Stimulated activated naive B cell treated with anti-CD40 and anti-IgM and Interleukin-4, amounts not matched to agents 10 μg/mL and 1 μg/mL and 100 μg/mL, for 72 hours (primary cell): Measurements from ENCODE around the gene ZNF143.
A peak's percentile ranks its signal among the peaks of the same experiment; 100 is the strongest.
"Not testable (repeated sequence)": the region's sequence is repeated elsewhere in the genome, so short reads cannot be mapped to it uniquely, and the experiment has no call there.

Source experiments
- ATAC-seq, 2 donors: fragments of 150-1000 bp; cut with Tn5 transposase; replicated peaks; 2 replicates each; pipeline ENCODE4 v1.10.0; 2021; ENCODE audit warnings: moderate library complexity in 1 of 2
- DNase-seq: peaks from one replicate; pipeline ENCODE4 v3.0.0; 2021
- H3K27ac Mint-ChIP-seq: one replicate; pipeline ENCODE4 v1.8.0; 2022; ENCODE audit warnings: mild to moderate bottlenecking, mixed read lengths
- H3K27me3 Mint-ChIP-seq, 2 donors: one replicate each; pipeline ENCODE4 v1.8.0; 2022; ENCODE audit warnings: mixed read lengths in 2 of 2
- H3K36me3 Mint-ChIP-seq, 2 donors: one replicate each; pipeline ENCODE4 v1.8.0; 2022; ENCODE audit warnings: mixed read lengths in 2 of 2, mild to moderate bottlenecking in 1 of 2
- H3K4me1 Mint-ChIP-seq, 2 donors: one replicate each; pipeline ENCODE4 v1.8.0; 2022; ENCODE audit warnings: mixed read lengths in 2 of 2, mild to moderate bottlenecking in 1 of 2
- H3K4me3 Mint-ChIP-seq, 2 donors: one replicate each; pipeline ENCODE4 v1.8.0; 2022; ENCODE audit warnings: mild to moderate bottlenecking in 2 of 2, mixed read lengths in 2 of 2, moderate library complexity in 1 of 2
- H3K9me3 Mint-ChIP-seq, 2 donors: one replicate each; pipeline ENCODE4 v1.8.0; 2022; ENCODE audit warnings: mixed read lengths in 2 of 2, mild to moderate bottlenecking in 1 of 2

Gene ZNF143

DNA sequence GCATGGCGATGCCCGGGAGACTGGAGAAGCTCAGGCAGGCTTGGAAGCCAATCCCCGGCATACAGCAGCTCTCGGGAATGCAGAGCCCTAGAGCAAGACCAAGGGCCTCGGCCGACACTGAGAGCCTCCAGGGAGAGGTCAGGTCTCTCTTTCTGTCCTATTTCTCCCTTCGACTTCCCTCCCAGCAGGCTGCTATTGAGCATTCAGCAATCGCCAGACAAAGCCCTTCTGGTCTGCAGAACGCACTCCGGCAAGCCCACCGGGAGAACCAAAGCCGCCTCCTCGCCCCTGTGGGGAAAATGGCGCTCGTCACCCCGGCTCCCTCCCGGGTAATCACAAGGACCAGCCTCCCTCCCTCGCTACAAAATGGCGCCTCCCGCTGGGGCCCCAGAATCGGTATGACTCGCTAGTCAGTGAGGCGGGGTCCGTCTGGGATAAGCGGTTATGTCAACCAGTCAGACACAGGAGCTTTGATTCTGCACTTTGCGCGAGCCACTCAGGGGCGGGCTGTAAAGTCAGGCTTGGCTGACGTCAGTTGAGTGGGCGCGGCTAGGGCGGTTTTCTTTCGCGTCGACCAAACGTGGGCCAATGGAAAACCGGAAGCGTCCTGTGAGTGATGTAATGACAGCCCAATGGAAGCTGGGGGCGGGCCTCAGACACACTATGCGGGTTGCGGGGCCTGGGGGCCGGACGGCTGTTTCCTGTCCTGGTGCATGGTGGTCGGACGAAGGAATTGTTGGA is at the start of gene ZNF143:
ZNF143 (plus strand) TSS at position 691 of the 741 bp plus-strand sequence. CDS start 10,297 bp downstream, outside the sequence.
- DNase-seq (peak; percentile 100), ATAC-seq (peak; percentile 87 to 89)
- Mint-ChIP-seq H3K27ac (peak within 1 kb of the TSS; percentile 99), H3K9me3 (peaks cover 4% of the 10 kb centered on the region in 2 donors), H3K27me3 (no peaks in the 10 kb centered on the region), H3K4me1 (peaks cover 12 to 22% of the 10 kb centered on the region in 2 donors), H3K36me3 (peaks cover 13 to 29% of the 10 kb centered on the region in 2 donors), H3K4me3 (peak within 1 kb of the TSS; percentile 98)

DNA sequence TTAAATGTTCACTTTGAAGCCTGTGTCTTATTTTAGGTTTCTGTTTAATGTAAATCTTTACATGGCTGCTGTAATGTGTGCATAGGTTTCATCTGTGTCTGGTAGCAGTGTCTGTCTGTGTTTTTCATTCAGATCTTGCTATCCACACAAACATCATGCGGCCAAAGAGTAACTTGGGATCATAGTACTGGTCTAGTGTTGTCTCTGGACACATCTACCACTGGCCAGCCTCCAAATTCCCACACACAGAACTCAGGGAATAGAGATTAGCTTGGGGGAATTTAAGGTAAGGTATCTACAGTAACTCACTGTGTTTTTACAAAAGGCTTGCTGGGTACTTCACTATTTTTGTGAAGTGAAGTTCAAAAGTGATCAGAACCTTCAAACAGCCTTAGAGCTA is 32.1 kb upstream of the ZNF143 start:
- no peak overlapping the region for H3K27ac Mint-ChIP-seq
- DNase-seq (no peak), ATAC-seq (no peak)
- H3K4me1 Mint-ChIP-seq, result no peaks in the 10 kb centered on the region
- no peak overlapping the region for H3K4me3 Mint-ChIP-seq
- no peaks in the 10 kb centered on the region for H3K27me3 Mint-ChIP-seq
- H3K36me3 Mint-ChIP-seq, result peaks cover 18 to 31% of the 10 kb centered on the region in 2 donors
- no peaks in the 10 kb centered on the region for H3K9me3 Mint-ChIP-seq

DNA sequence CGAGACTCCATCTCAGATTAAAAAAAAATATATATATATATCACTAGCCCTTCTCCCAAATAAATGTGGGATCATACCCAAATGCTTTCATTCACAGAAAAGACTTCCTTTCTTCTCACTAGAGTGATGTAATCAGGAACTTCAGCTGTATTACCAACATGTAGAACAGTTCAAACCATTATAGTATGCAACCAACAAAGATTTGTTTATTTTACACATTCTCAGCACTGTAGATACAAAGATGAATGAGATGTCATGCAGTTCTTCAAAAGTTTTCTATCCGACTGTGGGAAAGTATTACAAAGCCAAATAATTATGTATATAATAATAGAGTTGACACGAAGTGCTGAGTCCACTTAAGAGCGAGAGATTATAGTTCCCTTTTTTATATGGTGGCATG is 22.2 kb upstream of the ZNF143 start:
- no peaks in the 10 kb centered on the region for H3K27me3 Mint-ChIP-seq
- no peaks in the 10 kb centered on the region for H3K9me3 Mint-ChIP-seq
- no peaks in the 10 kb centered on the region for H3K4me1 Mint-ChIP-seq
- peaks cover 31 to 50% of the 10 kb centered on the region in 2 donors for H3K36me3 Mint-ChIP-seq
- H3K27ac Mint-ChIP-seq, result no peak overlapping the region
- DNase-seq (no peak), ATAC-seq (no peak)
- no peak overlapping the region for H3K4me3 Mint-ChIP-seq

DNA sequence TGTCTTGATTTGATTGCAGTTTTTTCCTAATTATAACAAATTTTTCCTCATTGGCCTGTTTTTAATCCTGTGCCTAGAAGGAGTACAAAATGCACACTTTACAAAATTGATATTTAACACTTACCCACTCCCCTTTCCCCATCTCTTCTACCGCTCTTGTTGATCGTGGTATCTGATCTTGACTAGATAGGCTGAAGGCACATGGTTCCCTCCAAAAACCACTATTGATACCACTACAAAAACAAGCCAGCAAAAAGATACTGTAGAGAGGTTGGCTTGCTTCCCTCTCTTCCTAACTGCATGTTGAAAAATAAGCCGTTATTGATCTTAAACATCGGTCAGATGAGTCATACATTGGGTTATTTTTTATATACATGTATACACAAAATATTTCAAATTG is 14.6 kb upstream of the ZNF143 start:
- DNase-seq (no peak), ATAC-seq (no peak)
- Mint-ChIP-seq H3K4me1 (no peaks in the 10 kb centered on the region), H3K27me3 (no peaks in the 10 kb centered on the region), H3K4me3 (no peak overlapping the region), H3K36me3 (peaks cover 29 to 41% of the 10 kb centered on the region in 2 donors), H3K9me3 (peaks cover 0 to 1% of the 10 kb centered on the region in 2 donors), H3K27ac (no peak overlapping the region)

DNA sequence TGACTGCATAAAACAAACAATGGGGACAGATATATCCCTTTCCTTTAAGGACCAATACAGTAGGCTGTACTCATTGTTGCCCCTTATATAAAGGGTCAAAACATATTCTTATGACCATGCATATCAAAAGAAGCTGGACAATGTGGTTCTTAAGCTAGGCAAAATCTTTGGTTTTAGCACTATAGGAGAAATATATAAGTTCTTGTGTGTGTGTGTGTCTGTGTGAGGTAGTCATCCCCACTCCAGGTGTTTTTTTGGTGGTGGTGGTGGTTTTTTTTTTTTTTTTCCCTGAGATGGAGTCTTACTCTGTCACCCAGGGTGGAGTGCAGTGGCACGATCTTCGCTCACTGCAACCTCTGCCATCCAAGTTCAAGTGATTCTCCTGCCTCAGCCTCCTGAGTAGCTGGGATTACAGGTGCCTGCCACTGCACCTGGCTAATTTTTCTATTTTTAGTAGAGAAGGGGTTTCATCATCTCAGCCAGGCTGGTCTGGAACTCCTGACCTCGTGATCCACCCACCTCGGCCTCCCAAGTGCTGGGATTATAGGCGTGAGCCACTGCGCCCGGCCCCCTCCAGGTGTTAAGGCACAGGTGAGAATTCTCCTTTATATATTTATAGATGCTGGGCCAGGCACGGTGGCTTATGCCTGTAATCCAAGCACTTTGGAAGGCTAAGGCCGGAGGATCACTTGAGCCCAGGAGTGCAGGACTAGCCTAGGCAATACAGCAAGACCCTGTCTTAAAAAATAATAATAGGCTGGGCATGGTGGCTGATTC is 12.0 kb upstream of the ZNF143 start:
- no peaks in the 10 kb centered on the region for H3K27me3 Mint-ChIP-seq
- no peak overlapping the region for H3K27ac Mint-ChIP-seq
- no peak for DNase-seq
- H3K36me3 Mint-ChIP-seq, result peaks cover 28 to 33% of the 10 kb centered on the region in 2 donors
- H3K4me3 Mint-ChIP-seq, result no peak overlapping the region
- no peaks in the 10 kb centered on the region for H3K4me1 Mint-ChIP-seq
- H3K9me3 Mint-ChIP-seq, result peaks cover 4% of the 10 kb centered on the region in 2 donors
- ATAC-seq, result no peak

DNA sequence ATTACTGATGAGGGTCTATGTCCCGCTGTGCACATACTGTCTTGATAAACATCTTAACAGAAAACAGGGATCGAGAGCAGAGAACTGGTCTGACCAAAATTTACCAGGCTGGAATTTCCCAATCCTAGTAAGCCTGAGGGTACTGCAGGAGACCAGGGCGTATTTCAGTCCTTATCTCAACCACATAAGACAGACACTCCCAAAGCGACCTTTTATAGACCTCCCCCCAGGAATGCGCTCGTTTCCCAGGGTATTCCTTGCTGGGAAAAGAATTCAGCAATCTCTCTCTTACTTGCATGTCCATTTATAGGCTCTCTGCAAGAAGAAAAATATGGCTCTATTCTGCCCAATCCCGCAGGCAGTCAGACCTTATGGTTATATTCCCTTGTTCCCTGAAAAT is 8.8 kb upstream of the ZNF143 start:
- not testable (repeated sequence) for H3K9me3 Mint-ChIP-seq, H3K4me1 Mint-ChIP-seq, ATAC-seq, H3K27ac Mint-ChIP-seq, H3K4me3 Mint-ChIP-seq, DNase-seq, H3K27me3 Mint-ChIP-seq
- H3K36me3 Mint-ChIP-seq, result peaks cover 23 to 27% of the 10 kb centered on the region in 2 donors

DNA sequence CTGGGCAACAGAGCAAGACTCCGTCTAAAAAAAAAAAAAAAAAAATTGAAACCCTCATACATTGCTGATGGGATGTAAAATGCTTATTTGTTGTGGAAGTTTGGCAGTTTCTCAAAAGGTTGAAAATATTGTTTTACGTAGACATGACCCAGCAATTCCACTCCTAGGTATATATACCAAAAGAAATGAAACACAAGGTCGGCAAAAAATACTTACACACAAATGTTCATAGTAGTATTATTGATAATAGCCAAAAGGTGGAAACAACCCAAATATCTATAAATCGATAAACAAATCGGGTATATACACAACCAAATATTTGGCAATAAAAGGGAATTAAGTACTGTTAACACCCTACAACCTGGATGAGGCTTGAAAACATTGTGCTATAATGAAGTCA is 5.1 kb upstream of the ZNF143 start:
- Mint-ChIP-seq H3K4me3 (no peak overlapping the region), H3K27me3 (no peaks in the 10 kb centered on the region), H3K27ac (no peak overlapping the region), H3K9me3 (peaks cover 4% of the 10 kb centered on the region in 2 donors), H3K36me3 (peaks cover 19 to 24% of the 10 kb centered on the region in 2 donors), H3K4me1 (peaks cover 0 to 2% of the 10 kb centered on the region in 2 donors)
- no peak for ATAC-seq
- DNase-seq, result no peak

DNA sequence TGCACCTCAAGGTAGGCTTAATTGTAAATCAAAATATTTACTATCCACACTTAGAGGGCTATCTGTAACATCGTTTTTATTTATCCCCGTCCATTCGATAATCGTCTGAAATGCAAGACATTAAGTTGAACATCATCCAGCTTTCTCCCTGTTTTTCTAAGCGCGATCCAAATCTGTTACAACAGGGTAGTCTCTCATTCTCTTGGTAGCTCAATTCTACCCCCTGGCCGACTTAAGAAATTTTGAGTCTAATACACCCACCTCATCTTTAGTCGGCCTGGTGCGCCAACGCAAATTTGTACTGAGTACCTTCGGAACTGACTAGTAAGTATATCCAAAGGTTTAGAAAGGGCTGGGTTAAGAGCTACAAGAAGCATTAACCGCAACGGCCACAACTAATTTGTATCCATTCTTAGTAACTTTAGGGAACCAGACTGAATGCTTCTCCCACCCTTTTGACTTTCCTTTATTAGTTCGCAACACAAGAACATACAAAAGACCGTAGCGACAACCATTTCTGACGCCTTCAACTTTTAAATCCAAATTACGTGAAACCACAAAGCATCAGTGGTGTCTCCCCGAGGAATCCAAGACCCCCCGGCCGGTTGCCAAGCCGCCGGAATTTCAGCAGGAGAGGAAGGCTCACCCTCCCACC is 1.0 kb upstream of the ZNF143 start:
- Mint-ChIP-seq H3K27me3 (no peaks in the 10 kb centered on the region), H3K36me3 (peaks cover 13 to 29% of the 10 kb centered on the region in 2 donors), H3K4me3 (peak overlapping the region; percentile 98), H3K4me1 (peaks cover 12 to 22% of the 10 kb centered on the region in 2 donors), H3K27ac (peak overlapping the region; percentile 99), H3K9me3 (peaks cover 4% of the 10 kb centered on the region in 2 donors)
- DNase-seq (peak; percentile 32), ATAC-seq (no peak)

DNA sequence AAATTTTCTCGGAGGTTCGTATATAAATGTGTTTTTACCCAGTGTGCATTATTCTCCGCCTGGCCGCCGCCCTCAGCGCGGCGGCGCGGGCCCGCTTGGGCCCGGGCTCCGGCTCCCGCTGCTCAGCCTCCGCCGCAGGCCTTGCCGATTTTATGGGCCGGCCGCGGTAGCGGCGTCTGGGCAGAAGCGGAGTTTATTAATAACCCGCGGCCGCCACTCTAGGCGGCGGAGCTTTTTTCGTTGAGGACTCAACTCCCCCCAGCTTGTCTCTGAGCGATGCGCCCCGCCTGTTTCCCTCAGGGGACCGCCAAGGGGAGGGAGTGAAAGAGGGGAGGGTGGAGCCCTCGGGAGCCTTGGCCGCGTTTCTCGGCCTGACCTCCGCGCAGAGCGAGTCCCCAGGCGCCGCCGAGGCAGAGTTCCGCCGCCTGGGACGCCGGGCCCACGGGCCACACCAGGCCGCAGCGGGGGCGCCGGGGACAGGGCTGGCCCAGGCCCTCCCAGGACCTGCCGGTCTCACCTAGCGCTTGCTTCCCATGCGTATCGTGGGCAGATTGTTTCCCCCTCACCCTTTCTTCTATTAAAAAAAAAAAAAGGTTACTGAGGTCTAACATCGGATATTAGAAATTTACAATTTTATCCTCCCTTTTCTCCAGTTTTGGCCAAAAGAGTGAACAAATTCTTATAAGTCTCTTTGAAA is 399 bp downstream of the ZNF143 start:
- H3K36me3 Mint-ChIP-seq, result peaks cover 13 to 29% of the 10 kb centered on the region in 2 donors
- H3K4me3 Mint-ChIP-seq, result peak overlapping the region; percentile 98
- peak overlapping the region; percentile 99 for H3K27ac Mint-ChIP-seq
- DNase-seq (peak; percentile 91), ATAC-seq (peak; percentile 70 to 74)
- H3K4me1 Mint-ChIP-seq, result peaks cover 12 to 22% of the 10 kb centered on the region in 2 donors
- peaks cover 4% of the 10 kb centered on the region in 2 donors for H3K9me3 Mint-ChIP-seq
- no peaks in the 10 kb centered on the region for H3K27me3 Mint-ChIP-seq

DNA sequence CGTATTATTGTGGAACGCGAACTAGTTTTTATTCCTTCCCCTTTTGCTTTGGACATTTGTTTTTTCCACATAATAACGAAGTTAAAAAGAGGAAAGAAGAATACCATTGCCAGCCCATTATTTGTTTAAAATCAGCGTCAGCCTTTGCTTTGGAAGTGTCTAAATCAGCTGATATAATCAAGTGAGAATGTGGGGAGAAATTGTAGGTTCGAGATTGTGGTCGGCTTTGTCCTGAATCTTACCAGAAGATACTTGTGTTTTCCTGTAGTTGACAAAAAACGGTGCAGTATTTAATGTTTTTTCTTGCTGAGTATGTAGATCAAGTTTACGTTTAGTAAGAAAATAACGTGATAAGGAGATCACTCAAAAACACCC is 935 bp downstream of the ZNF143 start:
- Mint-ChIP-seq H3K4me1 (peaks cover 14 to 22% of the 10 kb centered on the region in 2 donors), H3K36me3 (peaks cover 13 to 34% of the 10 kb centered on the region in 2 donors), H3K27me3 (no peaks in the 10 kb centered on the region), H3K4me3 (peak overlapping the region; percentile 98), H3K27ac (peak overlapping the region; percentile 95), H3K9me3 (peaks cover 4% of the 10 kb centered on the region in 2 donors)
- no peak for ATAC-seq
- DNase-seq, result no peak

DNA sequence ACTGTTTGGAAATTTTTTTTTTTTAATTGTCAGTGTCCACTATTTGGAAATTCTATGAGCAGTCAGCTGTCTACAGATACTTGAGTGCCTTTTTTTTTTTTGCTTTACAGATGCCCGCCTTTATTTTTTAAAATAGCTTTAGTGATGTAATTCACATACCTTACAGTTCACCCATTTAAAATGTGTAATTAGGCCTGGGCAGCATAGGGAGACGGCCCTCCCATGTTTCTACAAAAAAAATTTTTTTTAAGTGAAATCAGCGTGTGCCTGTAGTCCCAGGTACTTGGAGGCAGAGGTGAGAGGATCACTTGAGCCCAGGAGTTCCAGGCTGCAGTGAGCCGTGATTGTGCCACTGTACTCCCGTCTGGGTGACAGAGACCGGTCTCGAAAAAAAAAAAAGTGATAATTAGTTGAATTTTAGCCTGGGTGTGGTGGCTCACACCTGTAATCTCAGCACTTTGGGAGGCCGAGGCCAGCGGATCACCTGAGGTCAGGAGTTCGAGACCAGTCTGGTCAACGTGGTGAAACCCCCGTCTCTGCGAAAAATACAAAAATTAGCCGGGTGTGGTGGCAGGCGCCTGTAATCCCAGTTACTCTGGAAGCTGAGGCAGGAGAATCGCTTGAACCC is 1.5 kb downstream of the ZNF143 start:
- Mint-ChIP-seq H3K9me3 (peaks cover 4% of the 10 kb centered on the region in 2 donors), H3K4me3 (peak overlapping the region; percentile 98), H3K27me3 (no peaks in the 10 kb centered on the region), H3K27ac (peak overlapping the region; percentile 95), H3K36me3 (peaks cover 13 to 37% of the 10 kb centered on the region in 2 donors), H3K4me1 (peaks cover 15 to 22% of the 10 kb centered on the region in 2 donors)
- DNase-seq (no peak), ATAC-seq (no peak)

DNA sequence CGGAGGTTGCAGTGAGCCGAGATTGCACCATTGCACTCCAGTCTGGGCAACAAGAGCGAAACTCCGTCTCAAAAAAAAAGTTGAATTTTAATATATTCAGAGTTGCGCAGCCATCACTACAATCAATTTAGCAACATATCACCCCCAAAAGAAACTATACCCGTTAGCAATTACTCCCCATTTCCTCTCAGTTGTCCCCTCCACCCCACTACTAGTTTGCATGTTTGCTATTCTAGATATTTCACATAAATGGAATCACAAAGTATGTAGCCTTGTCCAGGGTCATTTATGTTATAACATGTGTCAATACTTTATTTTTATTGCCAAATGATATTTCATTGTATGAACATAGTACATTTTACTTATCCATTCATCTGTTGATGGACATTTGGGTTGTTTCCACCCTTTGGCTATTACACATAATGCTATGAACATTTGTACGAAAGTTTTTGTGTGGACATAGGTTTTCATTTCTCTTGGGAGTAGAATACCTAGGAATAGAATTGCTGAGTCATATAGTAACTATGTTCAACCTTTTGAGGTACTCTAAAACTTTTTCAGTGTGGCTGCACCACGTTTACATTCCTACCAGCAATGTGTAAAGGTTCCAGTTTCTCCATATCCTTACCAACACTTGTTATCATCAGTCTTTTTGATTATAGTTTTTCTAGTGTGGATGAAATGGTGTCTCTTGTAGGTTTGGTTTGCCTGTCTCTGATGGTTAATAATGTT is 2.2 kb downstream of the ZNF143 start:
- H3K4me1 Mint-ChIP-seq, result peaks cover 17 to 25% of the 10 kb centered on the region in 2 donors
- no peak for DNase-seq
- peak overlapping the region; percentile 95 for H3K27ac Mint-ChIP-seq
- H3K9me3 Mint-ChIP-seq, result peaks cover 4% of the 10 kb centered on the region in 2 donors
- no peak for ATAC-seq
- H3K27me3 Mint-ChIP-seq, result no peaks in the 10 kb centered on the region
- peaks cover 15 to 37% of the 10 kb centered on the region in 2 donors for H3K36me3 Mint-ChIP-seq
- H3K4me3 Mint-ChIP-seq, result peak overlapping the region; percentile 89 to 98

DNA sequence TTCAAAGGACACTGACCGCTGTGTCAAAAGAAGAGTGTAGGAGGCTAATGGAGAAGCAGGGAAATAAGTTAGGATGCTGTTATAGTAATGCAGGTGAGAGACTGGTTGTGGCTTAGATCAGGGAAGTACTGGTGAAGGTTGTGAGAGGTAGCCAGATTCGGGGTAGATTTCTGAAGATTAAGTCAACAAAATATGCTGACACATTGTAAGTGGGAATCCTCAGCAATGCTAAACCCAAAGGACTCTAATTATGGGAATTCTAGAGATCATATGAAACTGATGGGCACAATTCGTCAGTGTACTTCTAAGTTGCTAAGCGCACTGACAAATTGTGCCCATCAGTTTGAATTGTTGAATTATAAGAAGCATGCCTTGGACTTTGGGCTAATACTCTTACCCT is 10.0 kb downstream of the ZNF143 start:
- Mint-ChIP-seq H3K9me3 (no peaks in the 10 kb centered on the region), H3K4me1 (peaks cover 10 to 11% of the 10 kb centered on the region in 2 donors), H3K36me3 (peaks cover 24 to 38% of the 10 kb centered on the region in 2 donors), H3K27ac (no peak overlapping the region), H3K27me3 (no peaks in the 10 kb centered on the region), H3K4me3 (no peak overlapping the region)
- ATAC-seq (no peak), DNase-seq (no peak)
